Germinal center (tissue), 1 donor: ENCODE results near the gene SOCS1.
"Not testable (repeated sequence)": the region's sequence is repeated elsewhere in the genome, so short reads cannot be mapped to it uniquely, and the experiment has no call there.

ENCODE experiments used
- DNase-seq: peaks from one replicate; pipeline ENCODE4 v3.0.0; 2012; ENCODE audit warnings: mixed read lengths, low spot score

SOCS1 gene

GRCh38 chr16:11224894-11225676, 30.9 kb downstream of the SOCS1 start:
- DNase-seq = peak; percentile 89

- DNase-seq = peak; percentile 88
Observed at GRCh38 chr16:11224096-11224893, 31.7 kb downstream of the SOCS1 start.

DNA sequence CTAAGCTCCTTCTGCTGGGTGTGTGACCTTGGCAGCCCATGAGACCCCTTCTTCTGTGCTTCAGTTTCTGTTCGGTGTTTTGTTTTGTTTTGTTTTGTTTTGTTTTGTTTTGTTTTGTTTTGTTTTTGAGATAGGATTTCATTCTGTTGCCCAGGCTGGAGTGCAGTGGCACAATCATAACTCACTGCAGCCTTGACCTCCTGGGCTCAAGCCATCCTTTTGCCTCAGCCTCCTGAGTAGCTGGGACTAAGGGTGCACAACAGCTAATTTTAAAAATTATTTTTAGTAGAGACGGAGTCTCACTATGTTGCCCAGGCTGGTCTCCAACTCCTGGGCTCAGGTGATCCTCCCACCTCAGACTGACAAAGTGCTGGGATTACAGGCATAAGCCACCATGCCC, 35.5 kb downstream of the SOCS1 start:
- not testable (repeated sequence) for DNase-seq

DNA sequence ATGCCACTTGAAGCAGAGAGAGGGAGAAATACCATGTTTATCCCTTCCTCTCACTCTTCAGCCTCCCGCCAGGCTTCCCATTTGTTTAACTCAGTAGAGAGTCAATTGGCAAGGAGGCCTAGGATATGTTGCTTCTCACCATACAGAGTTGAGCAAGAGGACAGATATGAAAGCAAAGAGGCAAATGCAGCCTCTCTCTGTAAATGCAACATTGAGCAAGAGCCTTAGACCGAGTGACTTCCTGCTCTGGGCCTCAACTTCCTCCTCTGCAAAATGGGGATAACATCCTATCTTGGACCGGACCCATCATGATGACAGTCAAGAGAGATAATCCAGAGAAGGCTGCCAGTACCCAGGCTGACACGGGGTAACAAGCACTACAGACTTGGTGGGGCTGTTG, 36.8 kb downstream of the SOCS1 start:
- DNase-seq = no peak

- DNase-seq = no peak
Observed at GRCh38 chr16:11218604-11218962, 37.4 kb downstream of the SOCS1 start.

DNA sequence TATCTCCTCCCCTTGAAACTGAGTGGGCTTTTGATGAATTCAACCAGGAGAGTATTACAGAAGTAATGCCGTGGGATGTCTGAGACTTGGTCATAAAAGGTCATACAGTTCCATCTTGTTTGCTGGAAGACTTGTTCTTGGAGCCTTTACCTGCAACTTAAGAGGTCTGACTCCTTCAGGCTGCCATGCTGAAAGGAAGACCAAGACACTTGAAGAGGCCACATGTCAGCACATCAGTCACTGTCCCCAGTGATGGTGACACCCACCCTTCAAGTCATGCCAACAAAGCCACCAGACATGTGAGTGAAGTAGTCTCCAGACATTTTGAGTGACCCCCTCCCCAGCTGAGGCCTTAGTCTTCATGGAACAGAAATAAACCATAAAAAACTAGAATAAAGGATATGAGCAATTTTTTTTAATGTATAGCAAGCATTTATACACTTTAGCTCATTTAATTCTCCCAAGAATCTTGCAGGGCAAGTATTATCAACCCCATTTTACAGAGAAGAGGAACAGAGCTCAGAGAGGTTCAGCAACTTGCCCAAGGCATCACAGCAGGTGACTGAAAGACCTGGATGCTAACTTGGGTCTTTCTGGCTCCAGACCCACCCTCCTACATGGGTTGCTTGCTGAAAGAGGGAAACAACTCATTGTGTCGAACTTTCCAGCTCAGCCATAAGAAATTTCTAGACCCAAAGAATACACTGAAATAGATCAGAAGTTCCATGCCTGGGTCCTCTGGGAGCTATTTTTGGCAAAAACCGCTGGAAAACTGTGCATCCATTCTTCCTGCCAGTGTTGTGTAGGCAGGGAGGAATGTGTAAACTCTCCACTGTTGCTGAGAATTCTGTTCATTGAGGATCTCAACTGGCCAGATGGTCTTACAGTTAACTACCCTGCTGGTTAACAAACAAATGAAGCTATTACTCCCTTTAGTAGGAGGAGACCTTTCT, 38.1 kb downstream of the SOCS1 start:
- no peak for DNase-seq

GRCh38 chr16:11215935-11216556, 40.0 kb downstream of the SOCS1 start:
- no peak for DNase-seq

DNA sequence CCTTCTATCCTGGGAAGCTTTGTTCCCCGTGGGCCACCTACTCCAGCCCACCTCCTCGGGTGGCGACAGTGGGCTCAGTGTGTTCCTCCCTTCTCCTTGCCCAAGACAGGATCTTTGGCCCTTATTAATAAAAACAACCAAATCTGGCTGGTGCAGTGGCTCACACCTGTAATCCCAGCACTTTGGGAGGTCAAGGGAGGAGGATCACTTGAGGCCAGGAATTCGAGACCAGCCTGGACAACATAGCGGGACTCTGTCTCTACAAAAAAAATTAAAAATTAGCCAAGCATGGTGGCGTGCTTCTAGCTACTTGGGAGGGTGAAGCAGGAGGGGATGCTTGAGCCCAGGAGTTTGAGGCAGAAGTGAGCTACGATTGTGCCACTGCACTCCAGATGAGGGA, 42.2 kb downstream of the SOCS1 start:
- DNase-seq = no peak

- no peak for DNase-seq
Observed at GRCh38 chr16:11213373-11213772, 42.6 kb downstream of the SOCS1 start.

- DNase-seq = peak; percentile 29
Observed at GRCh38 chr16:11212798-11213196, 43.2 kb downstream of the SOCS1 start.

GRCh38 chr16:11211977-11212797, 43.8 kb downstream of the SOCS1 start:
- no peak for DNase-seq

GRCh38 chr16:11211061-11211976, 44.7 kb downstream of the SOCS1 start:
- DNase-seq = no peak

DNA sequence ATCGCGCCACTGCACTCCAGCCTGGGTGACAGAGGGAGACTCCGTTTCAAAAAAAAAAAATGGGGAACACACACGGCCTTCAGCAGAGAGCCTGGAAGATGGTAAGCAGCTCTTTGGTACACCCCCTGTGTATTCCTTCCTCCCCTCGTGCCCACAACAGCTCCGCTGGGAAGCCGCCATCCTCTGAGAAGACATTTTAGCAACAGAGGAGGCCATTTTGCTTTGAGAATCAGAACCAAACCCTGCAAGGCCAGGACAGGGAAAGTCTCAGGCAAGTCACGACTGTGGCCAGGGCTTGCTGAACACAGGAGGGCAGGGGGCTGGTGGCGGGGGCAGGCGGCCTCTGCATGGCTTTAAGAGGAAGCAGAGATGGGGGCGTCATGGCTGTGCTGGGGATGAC, 45.7 kb downstream of the SOCS1 start:
- no peak for DNase-seq

DNA sequence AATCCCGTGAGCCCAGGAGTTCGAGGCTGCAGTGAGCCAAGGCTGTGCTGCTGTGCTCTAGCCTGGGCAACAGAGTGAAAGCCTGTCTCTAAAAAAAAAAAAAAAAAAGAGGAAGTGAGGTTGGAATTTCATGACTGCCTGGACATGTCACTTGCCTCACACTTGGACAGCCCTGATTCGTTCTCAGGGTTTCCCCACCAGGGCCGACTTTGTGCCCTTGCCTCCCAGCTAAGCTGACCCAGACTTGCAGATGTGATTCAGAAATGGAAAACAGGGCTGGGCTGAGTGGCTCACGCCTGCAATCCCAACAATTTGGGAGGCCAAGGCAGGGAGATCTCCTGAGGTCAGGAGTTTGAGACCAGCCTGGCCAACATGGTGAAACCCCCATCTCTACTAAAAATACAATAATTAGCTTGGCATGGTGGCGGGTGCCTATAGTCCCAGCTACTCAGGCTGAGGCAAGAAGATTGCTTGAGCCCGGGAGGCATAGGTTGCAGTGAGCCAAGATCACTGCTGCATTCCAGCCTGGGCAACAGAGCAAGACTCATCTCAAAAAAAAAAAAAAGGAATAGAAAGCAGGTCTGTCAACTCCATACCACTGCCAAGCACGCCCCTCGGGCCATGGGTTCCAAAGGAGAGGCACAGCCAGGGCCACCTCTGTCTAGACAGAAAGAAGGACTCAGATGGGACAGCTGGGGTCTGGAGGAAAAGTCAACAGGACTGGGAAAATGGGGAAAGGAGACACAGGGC, 46.9 kb downstream of the SOCS1 start:
- no peak for DNase-seq

- no peak for DNase-seq
Observed at GRCh38 chr16:11207646-11208045, 48.4 kb downstream of the SOCS1 start.

DNA sequence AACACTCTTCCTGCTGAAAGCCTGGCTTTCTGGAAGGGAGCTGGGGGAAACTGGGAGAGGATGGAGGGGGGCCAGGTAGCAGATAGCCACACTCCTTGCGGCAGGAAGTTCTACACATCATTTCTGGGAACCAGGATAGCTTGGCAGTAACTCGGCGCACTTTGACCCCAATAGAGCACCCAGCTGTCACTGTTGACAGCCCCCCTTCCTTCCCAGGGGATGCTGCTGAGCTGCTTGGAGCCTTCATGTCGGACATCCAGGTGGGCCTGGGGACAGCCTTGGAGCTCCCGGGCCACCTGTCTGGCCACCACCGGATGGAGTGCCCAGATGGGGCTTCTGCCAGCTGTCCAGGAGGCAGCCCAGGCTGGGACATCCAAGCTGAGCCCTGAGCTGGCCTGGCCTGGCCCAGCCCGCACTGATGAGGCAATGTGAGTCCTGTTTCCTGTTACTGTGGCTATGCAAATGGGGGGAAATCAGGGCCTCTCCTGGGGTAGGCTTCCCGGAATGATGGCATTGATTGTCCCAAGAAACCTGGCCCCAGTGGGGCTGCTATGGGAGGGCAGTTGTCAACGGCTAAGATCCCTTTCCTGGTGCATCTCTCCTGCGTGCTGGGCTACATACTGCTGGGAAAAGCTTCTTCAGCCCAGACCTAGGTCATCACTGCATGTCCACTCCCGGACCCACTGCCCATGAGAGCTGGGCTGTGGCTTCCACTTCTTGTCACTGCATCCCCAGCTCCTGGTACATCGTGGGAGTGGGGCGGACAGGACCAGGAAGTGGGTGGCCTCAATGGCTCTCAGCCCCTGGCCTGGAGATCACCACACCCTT, 50.0 kb downstream of the SOCS1 start:
- DNase-seq = no peak

DNA sequence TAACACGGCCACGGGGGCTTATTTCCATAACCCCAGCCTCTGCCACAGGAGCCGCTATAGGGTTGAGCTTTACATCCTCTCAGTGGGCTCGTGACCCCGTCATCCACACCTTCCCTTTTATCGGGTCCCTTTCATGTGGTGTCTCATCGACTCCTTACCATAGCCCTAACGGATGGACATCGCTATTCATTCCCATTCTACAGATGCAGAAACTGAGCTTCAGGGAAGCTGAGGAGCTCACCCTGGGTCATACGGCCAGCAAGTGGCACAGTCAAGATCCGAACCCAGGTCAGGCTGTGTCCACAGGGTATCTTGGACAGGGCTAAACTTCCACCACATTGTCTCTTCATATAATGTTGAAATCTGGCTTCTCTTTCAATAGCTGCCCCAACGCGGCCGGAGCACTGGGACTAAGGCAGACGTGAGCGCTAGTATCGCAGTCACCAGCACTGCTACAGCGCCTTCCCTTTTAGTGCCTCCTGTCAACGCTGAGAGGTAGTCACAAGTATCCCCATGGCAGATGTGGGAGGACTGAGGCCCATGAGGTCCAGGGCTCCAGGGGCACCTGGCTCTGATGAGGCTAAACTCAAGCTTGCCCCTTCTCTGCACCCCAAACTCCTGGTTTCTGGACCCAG, 50.8 kb downstream of the SOCS1 start:
- DNase-seq = no peak
